PC-9 (cell line): ENCODE measurements around the gene GYPA.

ENCODE experiments used
- CTCF ChIP-seq: fragments of 200-600 bp; sonication (generic); conservative IDR thresholded peaks from 2 replicates; pipeline ENCODE4 v1.6.1; 2017; ENCODE audit warnings: mixed run types, antibody characterized with exemption, mild to moderate bottlenecking, moderate library complexity
- EZH2 ChIP-seq: fragments of 200-600 bp; sonication (generic); IDR thresholded peaks from 2 replicates; pipeline ENCODE4 v1.8.0; 2017; ENCODE audit warnings: antibody characterized with exemption, low read depth

GRCh38 chr4:144189121-144189520, 48.6 kb upstream of the GYPA start:
- TF ChIP-seq EZH2, result no peak
- TF ChIP-seq CTCF, result no peak
